ENCODE measurements around the gene TMEM44. TPM values are rescaled to one million over a fixed set of nuclear protein-coding genes. Genes with fewer than 3 reads are reported as not detected.

Gene TMEM44
- total RNA-seq, 2 donors from 2014 or later: 11.9 to 19.6 TPM

DNA sequence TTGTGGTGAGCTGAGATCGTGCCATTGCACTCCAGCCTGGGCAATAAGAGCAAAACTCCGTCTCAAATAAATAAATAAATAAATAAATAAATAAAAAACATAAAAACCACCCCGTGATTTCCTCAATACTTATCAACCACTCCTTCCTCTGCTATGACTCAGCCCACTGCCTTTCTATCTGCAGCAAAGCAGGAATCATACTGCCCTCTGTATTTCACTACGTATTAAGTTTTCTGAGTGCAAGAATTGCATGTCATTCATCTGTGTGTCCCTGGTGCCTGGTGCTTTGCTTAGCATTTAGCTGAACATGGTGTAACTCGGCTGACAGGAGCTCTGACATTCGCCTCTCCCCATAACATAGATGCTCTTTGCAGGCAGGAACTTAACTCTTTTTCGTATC is 31.6 kb upstream of the TMEM44 start:
- Mint-ChIP-seq H3K4me1 (ENCODE audit: low read depth) (peaks cover 43% of the 10 kb centered on the region), H3K27me3 (ENCODE audit: low read depth) (no peaks in the 10 kb centered on the region), H3K36me3 (ENCODE audit: insufficient read depth in 2 of 2) (peaks cover 12 to 35% of the 10 kb centered on the region in 2 donors), H3K9me3 (no peaks in the 10 kb centered on the region), H3K4me3 (no peak overlapping the region), H3K27ac (no peak overlapping the region)
- ATAC-seq (replicated peaks in 1 of 2) (no peak), DNase-seq (no peak)

DNA sequence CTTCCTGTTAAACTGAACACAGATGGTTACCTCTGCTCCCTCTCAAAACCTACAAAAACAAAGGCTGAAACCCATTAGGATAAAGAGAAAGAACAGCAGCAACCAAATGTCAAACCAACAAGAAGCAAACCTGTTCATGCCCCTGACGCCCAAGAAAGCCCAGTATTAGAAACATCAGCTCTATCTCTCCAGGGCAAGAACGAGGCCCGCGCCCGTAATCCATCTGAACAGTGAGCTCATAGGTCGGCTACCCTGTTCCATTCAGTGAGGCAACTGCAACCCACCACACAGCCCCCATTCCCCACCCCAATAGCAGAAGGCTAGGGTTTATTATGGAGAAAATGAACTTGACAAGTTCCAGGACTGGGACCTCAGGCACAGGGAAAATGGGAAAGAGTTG is 28.7 kb upstream of the TMEM44 start:
- ATAC-seq (replicated peaks in 1 of 2) (no peak), DNase-seq (no peak)
- no peak overlapping the region for H3K27ac Mint-ChIP-seq
- peaks cover 8 to 40% of the 10 kb centered on the region in 2 donors for H3K36me3 Mint-ChIP-seq (ENCODE audit: insufficient read depth in 2 of 2)
- peaks cover 29% of the 10 kb centered on the region for H3K4me1 Mint-ChIP-seq (ENCODE audit: low read depth)
- no peaks in the 10 kb centered on the region for H3K27me3 Mint-ChIP-seq (ENCODE audit: low read depth)
- H3K4me3 Mint-ChIP-seq: no peak overlapping the region
- H3K9me3 Mint-ChIP-seq: no peaks in the 10 kb centered on the region

- no peak for ATAC-seq (replicated peaks in 1 of 2)
Measured at GRCh38 chr3:194661374-194661773, 28.2 kb upstream of the TMEM44 start.

DNA sequence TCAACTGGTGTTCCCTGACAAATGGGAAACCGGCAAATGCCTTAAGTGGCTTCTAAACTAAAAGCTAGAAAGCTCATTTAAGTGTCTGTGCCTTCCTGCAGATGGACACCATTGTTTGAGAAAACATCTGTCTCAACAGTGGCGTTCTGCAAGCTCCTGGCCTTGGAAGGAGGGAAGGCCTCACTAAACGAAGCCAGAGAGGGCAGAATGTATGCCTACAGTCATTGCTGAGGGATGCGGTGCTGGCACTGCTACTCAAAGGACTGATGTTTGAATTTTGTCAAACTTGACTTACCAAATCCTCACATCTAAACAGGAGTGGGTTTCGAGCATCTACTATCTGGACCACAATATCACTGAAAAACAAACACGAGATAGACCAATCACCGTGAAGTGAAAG is 26.6 kb upstream of the TMEM44 start:
- Mint-ChIP-seq H3K9me3 (no peaks in the 10 kb centered on the region), H3K27me3 (ENCODE audit: low read depth) (no peaks in the 10 kb centered on the region), H3K27ac (no peak overlapping the region), H3K36me3 (ENCODE audit: insufficient read depth in 2 of 2) (peaks cover 5 to 28% of the 10 kb centered on the region in 2 donors), H3K4me1 (ENCODE audit: low read depth) (peaks cover 29% of the 10 kb centered on the region), H3K4me3 (no peak overlapping the region)
- ATAC-seq (replicated peaks in 1 of 2) (no peak), DNase-seq (no peak)

More at GRCh38 chr3:194661374-194661773, 28.2 kb upstream of the TMEM44 start:
- H3K36me3 Mint-ChIP-seq (ENCODE audit: insufficient read depth in 2 of 2): peaks cover 8 to 40% of the 10 kb centered on the region in 2 donors
- H3K4me1 Mint-ChIP-seq (ENCODE audit: low read depth): peaks cover 28% of the 10 kb centered on the region
- no peak overlapping the region for H3K4me3 Mint-ChIP-seq
- H3K27ac Mint-ChIP-seq: no peak overlapping the region
- H3K9me3 Mint-ChIP-seq: no peaks in the 10 kb centered on the region
- H3K27me3 Mint-ChIP-seq (ENCODE audit: low read depth): no peaks in the 10 kb centered on the region
- DNase-seq: no peak

- no peak for ATAC-seq (replicated peaks in 1 of 2)
- H3K4me1 Mint-ChIP-seq (ENCODE audit: low read depth): peaks cover 31% of the 10 kb centered on the region
- H3K27me3 Mint-ChIP-seq (ENCODE audit: low read depth): no peaks in the 10 kb centered on the region
- H3K36me3 Mint-ChIP-seq (ENCODE audit: insufficient read depth in 2 of 2): peaks cover 9 to 37% of the 10 kb centered on the region in 2 donors
- no peaks in the 10 kb centered on the region for H3K9me3 Mint-ChIP-seq
- no peak for DNase-seq
- peak overlapping the region; percentile 42 for H3K27ac Mint-ChIP-seq
- no peak overlapping the region for H3K4me3 Mint-ChIP-seq
Measured at GRCh38 chr3:194658477-194659242, 25.4 kb upstream of the TMEM44 start.

GRCh38 chr3:194657439-194657838 is 24.2 kb upstream of the TMEM44 start:
- DNase-seq: no peak
- ATAC-seq (replicated peaks in 1 of 2): no peak
- H3K27me3 Mint-ChIP-seq (ENCODE audit: low read depth): no peaks in the 10 kb centered on the region
- H3K4me1 Mint-ChIP-seq (ENCODE audit: low read depth): peaks cover 33% of the 10 kb centered on the region
- no peak overlapping the region for H3K4me3 Mint-ChIP-seq
- H3K36me3 Mint-ChIP-seq (ENCODE audit: insufficient read depth in 2 of 2): peaks cover 13 to 46% of the 10 kb centered on the region in 2 donors
- no peak overlapping the region for H3K27ac Mint-ChIP-seq
- no peaks in the 10 kb centered on the region for H3K9me3 Mint-ChIP-seq

DNA sequence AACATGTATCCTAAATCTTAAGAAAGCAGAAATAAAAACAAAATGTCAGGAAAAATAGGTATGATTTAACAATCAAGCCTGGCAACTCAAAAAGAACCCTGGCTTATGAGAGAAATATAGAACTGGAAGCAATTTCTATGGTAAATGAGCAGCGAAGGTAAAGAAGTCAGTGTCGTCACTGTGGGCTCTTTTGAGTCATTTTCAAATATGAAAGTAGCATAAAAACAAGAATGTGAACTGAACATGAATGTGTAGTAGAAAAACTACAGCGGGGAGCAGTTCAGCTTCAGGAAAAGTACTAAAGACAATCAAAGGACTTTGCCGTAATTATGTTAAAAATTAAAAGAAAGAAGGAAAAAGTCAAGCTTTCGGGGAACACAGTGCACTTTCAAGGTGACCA is 21.2 kb upstream of the TMEM44 start:
- peaks cover 17 to 53% of the 10 kb centered on the region in 2 donors for H3K36me3 Mint-ChIP-seq (ENCODE audit: insufficient read depth in 2 of 2)
- H3K27ac Mint-ChIP-seq: peak overlapping the region; percentile 86
- DNase-seq (peak; percentile 21 to 51), ATAC-seq (replicated peaks in 1 of 2) (peak; percentile 95 to 96)
- H3K27me3 Mint-ChIP-seq (ENCODE audit: low read depth): no peaks in the 10 kb centered on the region
- H3K9me3 Mint-ChIP-seq: no peaks in the 10 kb centered on the region
- H3K4me1 Mint-ChIP-seq (ENCODE audit: low read depth): peaks cover 24% of the 10 kb centered on the region
- peak overlapping the region; percentile 64 to 78 for H3K4me3 Mint-ChIP-seq

DNA sequence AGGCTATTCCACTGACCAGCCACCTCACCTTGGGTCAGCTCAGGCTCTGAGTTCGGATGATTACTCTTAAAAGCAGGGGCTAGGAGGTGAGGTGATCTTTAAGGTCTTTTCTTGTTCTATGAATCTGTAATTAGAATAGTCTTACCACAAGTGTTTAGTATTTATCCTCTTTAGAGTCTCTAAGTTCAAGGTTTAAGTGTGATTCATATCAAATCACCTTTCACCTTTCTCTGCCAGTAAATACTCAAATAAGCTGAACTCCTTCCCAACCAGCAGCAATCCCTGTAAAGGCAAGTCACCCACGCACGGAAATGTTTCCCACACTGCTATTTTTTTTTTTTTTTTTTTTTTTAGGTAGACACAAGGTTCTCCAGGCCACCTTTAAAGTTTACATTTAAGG is 14.5 kb upstream of the TMEM44 start:
- Mint-ChIP-seq H3K4me3 (no peak overlapping the region), H3K27me3 (ENCODE audit: low read depth) (no peaks in the 10 kb centered on the region), H3K36me3 (ENCODE audit: insufficient read depth in 2 of 2) (peaks cover 25 to 32% of the 10 kb centered on the region in 2 donors), H3K4me1 (ENCODE audit: low read depth) (no peaks in the 10 kb centered on the region), H3K27ac (peak overlapping the region; percentile 48), H3K9me3 (no peaks in the 10 kb centered on the region)
- DNase-seq (no peak), ATAC-seq (replicated peaks in 1 of 2) (no peak)

DNA sequence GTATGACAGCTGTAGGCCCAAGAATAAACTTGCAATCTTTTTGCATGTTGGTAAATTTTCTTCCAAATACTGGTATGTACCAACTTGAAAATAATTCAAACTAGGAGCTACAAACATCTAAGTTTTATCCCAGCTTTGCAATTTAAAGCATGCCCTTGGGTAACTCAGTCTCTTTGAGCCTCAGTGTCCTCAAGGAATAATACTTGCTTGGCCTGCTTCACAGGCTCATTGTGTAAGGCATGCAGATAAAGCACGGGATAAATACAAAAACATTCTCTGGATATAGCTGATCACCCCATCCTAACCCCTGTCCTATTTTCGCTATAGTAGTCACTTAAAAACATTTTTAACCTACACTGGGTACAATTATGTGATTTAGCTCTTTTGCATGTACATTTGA is 9.6 kb upstream of the TMEM44 start:
- no peak overlapping the region for H3K27ac Mint-ChIP-seq
- H3K4me1 Mint-ChIP-seq (ENCODE audit: low read depth): peaks cover 6% of the 10 kb centered on the region
- ATAC-seq (replicated peaks in 1 of 2) (no peak), DNase-seq (no peak)
- peaks cover 24 to 32% of the 10 kb centered on the region in 2 donors for H3K36me3 Mint-ChIP-seq (ENCODE audit: insufficient read depth in 2 of 2)
- no peaks in the 10 kb centered on the region for H3K27me3 Mint-ChIP-seq (ENCODE audit: low read depth)
- H3K4me3 Mint-ChIP-seq: no peak overlapping the region
- H3K9me3 Mint-ChIP-seq: no peaks in the 10 kb centered on the region

DNA sequence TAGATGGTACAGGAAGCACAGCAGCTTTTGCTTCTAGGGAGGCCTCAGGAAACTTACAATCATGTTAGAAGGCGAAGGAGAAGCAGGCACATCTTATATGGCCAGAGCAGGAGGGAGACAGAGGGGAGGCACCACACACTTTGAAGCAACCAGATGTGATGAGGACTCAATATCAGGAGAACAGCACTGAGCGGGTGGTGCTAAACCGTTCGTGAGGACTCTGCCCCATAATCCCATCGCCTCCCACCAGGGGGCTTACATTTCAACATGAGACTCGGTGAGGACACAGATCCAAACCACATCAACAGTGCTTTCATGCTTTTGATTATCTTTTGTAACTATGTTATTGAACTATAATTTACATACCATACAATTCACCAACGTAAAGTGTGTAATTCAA is 7.6 kb upstream of the TMEM44 start:
- Mint-ChIP-seq H3K36me3 (ENCODE audit: insufficient read depth in 2 of 2) (peaks cover 24 to 31% of the 10 kb centered on the region in 2 donors), H3K4me1 (ENCODE audit: low read depth) (peaks cover 6% of the 10 kb centered on the region), H3K27me3 (ENCODE audit: low read depth) (no peaks in the 10 kb centered on the region), H3K27ac (no peak overlapping the region), H3K9me3 (no peaks in the 10 kb centered on the region), H3K4me3 (no peak overlapping the region)
- ATAC-seq (replicated peaks in 1 of 2): peak in 1 of 2 donors; percentile 51
- DNase-seq: peak; percentile 25 to 44

- H3K9me3 Mint-ChIP-seq: no peaks in the 10 kb centered on the region
- ATAC-seq (replicated peaks in 1 of 2): no peak
- H3K36me3 Mint-ChIP-seq (ENCODE audit: insufficient read depth in 2 of 2): peaks cover 11 to 23% of the 10 kb centered on the region in 2 donors
- H3K4me1 Mint-ChIP-seq (ENCODE audit: low read depth): peaks cover 6% of the 10 kb centered on the region
- H3K4me3 Mint-ChIP-seq: no peak overlapping the region
- no peak overlapping the region for H3K27ac Mint-ChIP-seq
- no peak for DNase-seq
- H3K27me3 Mint-ChIP-seq (ENCODE audit: low read depth): no peaks in the 10 kb centered on the region
Measured at GRCh38 chr3:194638991-194639605, 5.9 kb upstream of the TMEM44 start.

GRCh38 chr3:194637541-194638400 is 4.6 kb upstream of the TMEM44 start:
- Mint-ChIP-seq H3K27ac (no peak overlapping the region), H3K27me3 (ENCODE audit: low read depth) (no peaks in the 10 kb centered on the region)

DNA sequence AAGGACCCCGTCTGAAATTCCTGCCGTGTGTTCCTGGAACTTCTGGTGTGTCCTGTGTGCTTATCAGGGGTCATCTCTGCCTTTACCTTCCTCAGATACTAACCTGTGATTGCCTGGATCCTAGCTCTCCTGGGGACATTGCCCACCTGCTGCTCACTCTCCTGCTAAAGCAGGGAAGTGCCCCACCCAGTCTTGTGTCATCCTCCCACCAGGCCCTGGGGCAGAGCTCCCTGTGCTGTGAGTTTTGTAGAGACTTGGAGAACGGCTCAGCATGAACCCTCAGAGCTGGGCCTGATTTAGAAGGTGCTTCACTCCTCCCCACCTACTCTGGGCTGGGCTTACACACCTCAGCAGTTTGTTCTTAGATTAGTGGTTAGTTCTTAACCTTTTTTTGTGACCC is 3.8 kb upstream of the TMEM44 start:
- ATAC-seq (replicated peaks in 1 of 2) (no peak), DNase-seq (no peak)
- H3K27ac Mint-ChIP-seq: no peak overlapping the region

More at GRCh38 chr3:194637541-194638400, 4.6 kb upstream of the TMEM44 start:
- Mint-ChIP-seq H3K4me1 (ENCODE audit: low read depth) (peaks cover 6% of the 10 kb centered on the region), H3K9me3 (no peaks in the 10 kb centered on the region), H3K36me3 (ENCODE audit: insufficient read depth in 2 of 2) (peaks cover 7 to 15% of the 10 kb centered on the region in 2 donors), H3K4me3 (no peak overlapping the region)
- DNase-seq (no peak), ATAC-seq (replicated peaks in 1 of 2) (no peak)

More for the DNA sequence above, 3.8 kb upstream of the TMEM44 start:
- peaks cover 3% of the 10 kb centered on the region for H3K4me1 Mint-ChIP-seq (ENCODE audit: low read depth)
- no peak overlapping the region for H3K4me3 Mint-ChIP-seq
- H3K36me3 Mint-ChIP-seq (ENCODE audit: insufficient read depth in 2 of 2): peaks cover 5 to 12% of the 10 kb centered on the region in 2 donors
- H3K27me3 Mint-ChIP-seq (ENCODE audit: low read depth): no peaks in the 10 kb centered on the region
- H3K9me3 Mint-ChIP-seq: no peaks in the 10 kb centered on the region

Data from activated T-cell treated with anti-CD3 and anti-CD28 coated beads, Interleukin-2, amount 50 U/mL, for 72 hours (primary cell).